Natural killer cell (primary cell): Measurements from ENCODE around the gene CUX1. TPM values are rescaled to one million over a fixed set of nuclear protein-coding genes. Genes with fewer than 3 reads are reported as not detected.

ENCODE experiments used
- ATAC-seq, 3 donors: fragments of 150-1000 bp in 2 of 3; fragments of 200-7000 bp in 1 of 3; cut with Tn5 transposase; 1 replicate in 1 of 3; 2 replicates in 2 of 3; pipeline ENCODE4 v1.10.0; 2021; ENCODE audit warnings: mild to moderate bottlenecking in 2 of 3, moderate library complexity in 2 of 3
- DNase-seq, 2 donors: peaks; one replicate each; pipeline versions ENCODE4 v3.0.0 to v3.0.0-alpha.2; 2013 to 2021; ENCODE audit warnings: mixed read lengths in 1 of 2
- H3K27ac ChIP-seq: one replicate; pipeline ENCODE4 v1.5.1; 2013; ENCODE audit warnings: mild to moderate bottlenecking, low read length
- H3K27me3 ChIP-seq: one replicate; pipeline ENCODE4 v1.6.1; 2013; ENCODE audit warnings: low read length; ENCODE audit not compliant: control insufficient read depth, insufficient read depth
- H3K36me3 ChIP-seq: one replicate; pipeline ENCODE4 v1.6.1; 2013; ENCODE audit warnings: low read length; ENCODE audit not compliant: control insufficient read depth, insufficient read depth
- H3K4me1 ChIP-seq: one replicate; pipeline ENCODE4 v1.6.1; 2013; ENCODE audit warnings: low read length; ENCODE audit not compliant: control insufficient read depth, insufficient read depth
- H3K4me3 ChIP-seq: one replicate; pipeline ENCODE4 v1.5.1; 2013; ENCODE audit warnings: low read length
- H3K9me3 ChIP-seq: one replicate; pipeline ENCODE4 v1.6.1; 2013; ENCODE audit warnings: low read length; ENCODE audit not compliant: control insufficient read depth, insufficient read depth
- H3K27ac Mint-ChIP-seq, 2 donors: one replicate each; pipeline ENCODE4 v1.8.0; 2022; ENCODE audit warnings: mild to moderate bottlenecking in 2 of 2, mixed read lengths in 2 of 2, moderate library complexity in 1 of 2
- H3K27me3 Mint-ChIP-seq, 2 donors: one replicate each; pipeline ENCODE4 v1.8.0; 2022; ENCODE audit warnings: low read depth in 2 of 2, mixed read lengths in 2 of 2
- H3K36me3 Mint-ChIP-seq: one replicate; pipeline ENCODE4 v1.8.0; 2022; ENCODE audit warnings: mixed read lengths
- H3K4me1 Mint-ChIP-seq, 2 donors: one replicate each; pipeline ENCODE4 v1.8.0; 2022; ENCODE audit warnings: mixed read lengths in 2 of 2
- H3K4me3 Mint-ChIP-seq: one replicate; pipeline ENCODE4 v1.8.0; 2022; ENCODE audit warnings: mild to moderate bottlenecking, moderate library complexity, mixed read lengths
- H3K9me3 Mint-ChIP-seq, 2 donors: one replicate each; pipeline ENCODE4 v1.8.0; 2022; ENCODE audit warnings: mixed read lengths in 2 of 2
- WGBS: methylation state at CpG from one replicate; pipeline ENCODE4 v1.1.7; 2013; ENCODE audit warnings: missing lambda C conversion rate; ENCODE audit not compliant: insufficient coverage; 5-methylcytosine and 5-hydroxymethylcytosine counted together
- intact Hi-C: fragments of 100-400 bp; cut with micrococcal nuclease; formaldehyde crosslinking; loops from one replicate; pipeline ENCODE4 v1.14.2; 2022
- total RNA-seq, 4 donors: library from RNA; stranded (reverse); fragments of 120-200 nt in 1 of 4; gene quantifications; one replicate each; pipeline versions ENCODE4 v1.2.3 to v1.2.4, GENCODE V29; 2013 to 2022
- TF ChIP-seq, protein P1 (sequence below): fragments of 200-600 bp; IDR thresholded peaks from one replicate; pipeline ENCODE4 v1.8.0; 2022; ENCODE audit warnings: antibody characterized with exemption

CUX1 gene
- total RNA-seq, 3 donors from 2014 or later (not counting 1 experiment from before 2014, with no cell fraction given), result 59.8 to 77.4 (median 73.6) TPM

GRCh38 chr7:102253066-102253972, 435.9 kb downstream of the CUX1 start:
- ATAC-seq, result no peak

GRCh38 chr7:102253973-102254370, 436.5 kb downstream of the CUX1 start:
- Histone ChIP-seq H3K36me3 (peaks cover 2% of the 10 kb centered on the region), H3K4me1 (no peaks in the 10 kb centered on the region), H3K27ac (no peak overlapping the region), H3K4me3 (no peak overlapping the region), H3K27me3 (no peaks in the 10 kb centered on the region), H3K9me3 (no peaks in the 10 kb centered on the region)
- Mint-ChIP-seq H3K4me1 (peaks cover 14 to 16% of the 10 kb centered on the region in 2 donors), H3K4me3 (no peak overlapping the region), H3K27ac (no peak overlapping the region), H3K36me3 (peaks cover 8% of the 10 kb centered on the region), H3K9me3 (no peaks in the 10 kb centered on the region), H3K27me3 (no peaks in the 10 kb centered on the region)
- intact Hi-C loops, result no loop called here
- TF ChIP-seq, protein P1, sequence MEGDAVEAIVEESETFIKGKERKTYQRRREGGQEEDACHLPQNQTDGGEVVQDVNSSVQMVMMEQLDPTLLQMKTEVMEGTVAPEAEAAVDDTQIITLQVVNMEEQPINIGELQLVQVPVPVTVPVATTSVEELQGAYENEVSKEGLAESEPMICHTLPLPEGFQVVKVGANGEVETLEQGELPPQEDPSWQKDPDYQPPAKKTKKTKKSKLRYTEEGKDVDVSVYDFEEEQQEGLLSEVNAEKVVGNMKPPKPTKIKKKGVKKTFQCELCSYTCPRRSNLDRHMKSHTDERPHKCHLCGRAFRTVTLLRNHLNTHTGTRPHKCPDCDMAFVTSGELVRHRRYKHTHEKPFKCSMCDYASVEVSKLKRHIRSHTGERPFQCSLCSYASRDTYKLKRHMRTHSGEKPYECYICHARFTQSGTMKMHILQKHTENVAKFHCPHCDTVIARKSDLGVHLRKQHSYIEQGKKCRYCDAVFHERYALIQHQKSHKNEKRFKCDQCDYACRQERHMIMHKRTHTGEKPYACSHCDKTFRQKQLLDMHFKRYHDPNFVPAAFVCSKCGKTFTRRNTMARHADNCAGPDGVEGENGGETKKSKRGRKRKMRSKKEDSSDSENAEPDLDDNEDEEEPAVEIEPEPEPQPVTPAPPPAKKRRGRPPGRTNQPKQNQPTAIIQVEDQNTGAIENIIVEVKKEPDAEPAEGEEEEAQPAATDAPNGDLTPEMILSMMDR, result no peak
- WGBS, result 96% methylated on average over 13 of the region's 13 CpGs
- ATAC-seq (no peak), DNase-seq (no peak)

More at GRCh38 chr7:102253066-102253972, 435.9 kb downstream of the CUX1 start:
- Mint-ChIP-seq H3K9me3 (no peaks in the 10 kb centered on the region), H3K27ac (no peak overlapping the region), H3K36me3 (peaks cover 8% of the 10 kb centered on the region), H3K4me1 (peaks cover 14 to 16% of the 10 kb centered on the region in 2 donors), H3K27me3 (no peaks in the 10 kb centered on the region), H3K4me3 (no peak overlapping the region)
- intact Hi-C loops, result no loop called here
- 95% methylated on average over 19 of the region's 19 CpGs for WGBS
- H3K36me3 ChIP-seq, result peaks cover 2% of the 10 kb centered on the region
- TF ChIP-seq, protein P1, result no peak
- no peaks in the 10 kb centered on the region for H3K9me3 ChIP-seq
- DNase-seq, result no peak
- H3K4me1 ChIP-seq, result no peaks in the 10 kb centered on the region
- no peak overlapping the region for H3K4me3 ChIP-seq
- H3K27me3 ChIP-seq, result no peaks in the 10 kb centered on the region
- H3K27ac ChIP-seq, result no peak overlapping the region

DNA sequence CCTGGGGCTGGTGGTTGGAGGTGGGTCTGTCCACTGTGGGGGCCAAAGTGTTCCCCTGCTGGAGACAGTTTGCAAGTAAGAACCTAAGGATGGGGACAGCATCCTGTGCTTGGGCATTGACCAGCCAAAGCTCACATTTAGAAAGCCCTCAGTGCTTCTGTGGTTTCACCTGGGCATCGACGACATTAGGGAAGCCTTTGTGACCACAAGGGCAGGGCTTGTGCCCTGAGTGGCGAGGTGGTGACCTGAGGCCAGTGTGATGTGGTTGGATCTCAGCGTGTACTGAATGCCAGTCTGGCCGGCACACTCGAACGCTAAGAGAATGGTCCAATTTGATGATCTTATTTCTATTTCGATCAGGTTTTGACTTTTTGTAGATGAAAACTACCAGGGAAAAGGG, 437.1 kb downstream of the CUX1 start:
- Histone ChIP-seq H3K4me1 (no peaks in the 10 kb centered on the region), H3K4me3 (no peak overlapping the region), H3K36me3 (no peaks in the 10 kb centered on the region), H3K9me3 (no peaks in the 10 kb centered on the region), H3K27me3 (no peaks in the 10 kb centered on the region), H3K27ac (no peak overlapping the region)
- Mint-ChIP-seq H3K27me3 (no peaks in the 10 kb centered on the region), H3K36me3 (peaks cover 8% of the 10 kb centered on the region), H3K27ac (no peak overlapping the region), H3K4me1 (peaks cover 14 to 16% of the 10 kb centered on the region in 2 donors), H3K9me3 (no peaks in the 10 kb centered on the region), H3K4me3 (no peak overlapping the region)
- TF ChIP-seq, protein P1, result no peak
- DNase-seq (no peak), ATAC-seq (no peak)
- intact Hi-C loops, result no loop called here
- whole genome bisulfite sequencing, result 50% methylated on average over 8 of the region's 8 CpGs
